HG02642 (cell line): ENCODE measurements around the gene GALNT2.
A peak's percentile ranks its signal among the peaks of the same experiment; 100 is the strongest.

Experiments
- ATAC-seq: cut with Tn5 transposase; IDR thresholded peaks from one replicate; pipeline ENCODE4 v1.9.1; 2021; ENCODE audit warnings: mild to moderate bottlenecking; ENCODE audit not compliant: unreplicated experiment, poor library complexity

The GALNT2 gene

GRCh38 chr1:230264342-230264741 is 197.3 kb downstream of the GALNT2 start:
- ATAC-seq: no peak

- no peak for ATAC-seq
Measured at GRCh38 chr1:230265200-230266115, 198.4 kb downstream of the GALNT2 start.

- ATAC-seq: no peak
Measured at GRCh38 chr1:230266456-230266855, 199.4 kb downstream of the GALNT2 start.

- ATAC-seq: no peak
Measured at GRCh38 chr1:230267338-230268065, 200.5 kb downstream of the GALNT2 start.

GRCh38 chr1:230268371-230269170 is 201.5 kb downstream of the GALNT2 start:
- ATAC-seq: no peak

GRCh38 chr1:230270185-230270558 is 203.1 kb downstream of the GALNT2 start:
- peak; percentile 10 for ATAC-seq

GRCh38 chr1:230270559-230271281 is 203.7 kb downstream of the GALNT2 start:
- ATAC-seq: peak; percentile 65

GRCh38 chr1:230271300-230272035 is 204.4 kb downstream of the GALNT2 start:
- ATAC-seq: no peak

GRCh38 chr1:230272557-230272956 is 205.5 kb downstream of the GALNT2 start:
- ATAC-seq: no peak

GRCh38 chr1:230273141-230273710 is 206.2 kb downstream of the GALNT2 start:
- no peak for ATAC-seq

- no peak for ATAC-seq
Measured at GRCh38 chr1:230274254-230274653, 207.2 kb downstream of the GALNT2 start.

- no peak for ATAC-seq
Measured at GRCh38 chr1:230276401-230276800, 209.4 kb downstream of the GALNT2 start.

- no peak for ATAC-seq
Measured at GRCh38 chr1:230277201-230278025, 210.4 kb downstream of the GALNT2 start.

GRCh38 chr1:230278376-230278775 is 211.3 kb downstream of the GALNT2 start:
- ATAC-seq: no peak

- no peak for ATAC-seq
Measured at GRCh38 chr1:230278871-230279582, 212.0 kb downstream of the GALNT2 start.

GRCh38 chr1:230279583-230279945 is 212.5 kb downstream of the GALNT2 start:
- ATAC-seq: no peak

- no peak for ATAC-seq
Measured at GRCh38 chr1:230280054-230280795, 213.2 kb downstream of the GALNT2 start.
